Measurements from ENCODE around the gene OR8B3. TPM values are rescaled to one million over a fixed set of nuclear protein-coding genes. Genes with fewer than 3 reads are reported as not detected.

The OR8B3 gene
- total and polyA plus RNA-seq, 10 of the 15 experiments (the other 5 are each of a cell fraction or from before 2014, with no cell fraction given) = not detected

- CTCF ChIA-PET = interaction anchor here (0.7 kb wide), 1 partner anchor 778 kb away, joined by 3 read pairs; no protein-coding TSS in a partner anchor
- ATAC-seq (no peak), DNase-seq (ENCODE audit: low read depth, low spot score) (no peak), FAIRE-seq (no peak)
- Histone ChIP-seq H3K4me3 (no peak overlapping the region), H3K36me3 (ENCODE audit: control insufficient read depth in 2 of 2, insufficient read depth in 2 of 2, low read length in 1 of 2) (no peaks in the 10 kb centered on the region), H3K27me3 (replicated peaks in 1 of 2; ENCODE audit: control insufficient read depth in 2 of 2, insufficient read depth in 2 of 2, low read length in 1 of 2) (no peaks in the 10 kb centered on the region), H3K9ac (ENCODE audit: control insufficient read depth, insufficient read depth, low read length) (no peak overlapping the region), H3K79me2 (ENCODE audit: control insufficient read depth, insufficient read depth, low read length) (no peaks in the 10 kb centered on the region), H4K20me1 (ENCODE audit: control insufficient read depth, insufficient read depth) (no peaks in the 10 kb centered on the region), H3K9me3 (replicated peaks; ENCODE audit: control insufficient read depth, insufficient read depth, low read length) (no peaks in the 10 kb centered on the region), H3K27ac (ENCODE audit: control insufficient read depth, insufficient read depth) (no peak overlapping the region), H3K4me2 (ENCODE audit: control insufficient read depth, insufficient read depth) (no peak overlapping the region), H2AFZ (ENCODE audit: control insufficient read depth, low read depth, low read length) (no peak overlapping the region), H3K4me1 (ENCODE audit: control insufficient read depth, insufficient read depth, low read length) (no peaks in the 10 kb centered on the region)
- no TSS peak for BruUV-seq (replicated peaks)
- intact Hi-C loops (cut with micrococcal nuclease; ENCODE audit: unreplicated experiment) = no loop called here
- WGBS (ENCODE audit: insufficient coverage, insufficient replicate concordance, low lambda C conversion rate, missing lambda C conversion rate) = 45% methylated on average over 3 of the region's 3 CpGs
- RAD21 ChIA-PET (ENCODE audit: unreplicated experiment) = no interaction called here
- SMC1A ChIA-PET (ENCODE audit: uncharacterized antibody, unreplicated experiment) = interaction anchor here (0.6 kb wide), 1 partner anchor 22 kb away, joined by 3 read pairs; no protein-coding TSS in a partner anchor
- no peak for TF ChIP-seq RFX5 (IDR thresholded peaks at IDR 0.05; ENCODE audit: low read depth, low read length)
- no peak for TF ChIP-seq CREB1 (IDR thresholded peaks at IDR 0.05; ENCODE audit: low read depth)
- TF ChIP-seq EED (IDR thresholded peaks at IDR 0.05; ENCODE audit: low read depth) = no peak
- no peak for TF ChIP-seq NFXL1 (IDR thresholded peaks at IDR 0.05; ENCODE audit: borderline replicate concordance)
- no peak for TF ChIP-seq MAX (IDR thresholded peaks at IDR 0.05; ENCODE audit: low read depth, low read length)
- no peak for TF ChIP-seq MEF2A (IDR thresholded peaks at IDR 0.05; ENCODE audit: insufficient read depth, low read depth, low read length)
- POLR2A ChIA-PET = no interaction called here
- in situ Hi-C loops (cut with MboI) = no loop called here
Observed at GRCh38 chr11:124394408-124394807, 4.4 kb downstream of the OR8B3 start.

GRCh38 chr11:124384399-124384798, 14.4 kb downstream of the OR8B3 start, which contains the start of gene OR8B2:
TSS of gene OR8B2 (minus strand) at chr11:124384499. CDS start at chr11:124383343, 1,156 bp downstream.
- RAD21 ChIA-PET (ENCODE audit: unreplicated experiment) = no interaction called here
- TF ChIP-seq ASH2L (IDR thresholded peaks at IDR 0.05; ENCODE audit: borderline replicate concordance, low read depth) = no peak
- TF ChIP-seq BMI1 (IDR thresholded peaks at IDR 0.05; ENCODE audit: borderline replicate concordance) = no peak
- no peak for TF ChIP-seq ZZZ3 (IDR thresholded peaks at IDR 0.05; ENCODE audit: control insufficient read depth, insufficient read length, low read depth)
- TF ChIP-seq GATAD2B (conservative IDR thresholded peaks at IDR 0.05; ENCODE audit: low read depth) = no peak
- TF ChIP-seq ELK1 (IDR thresholded peaks at IDR 0.05; ENCODE audit: low read depth, low read length) = no peak
- TF ChIP-seq EZH2 (IDR thresholded peaks at IDR 0.05; ENCODE audit: borderline replicate concordance, control insufficient read depth, low read depth, low read length) = no peak
- TF ChIP-seq ATF3 (IDR thresholded peaks at IDR 0.05; ENCODE audit: borderline replicate concordance, extremely low read depth, low read depth, low read length) = no peak
- TF ChIP-seq TBL1XR1 (IDR thresholded peaks at IDR 0.05; ENCODE audit: low read depth, low read length) = no peak
- no peak for TF ChIP-seq MEF2B (IDR thresholded peaks at IDR 0.05; ENCODE audit: partially characterized antibody, poor library complexity, severe bottlenecking)
- TF ChIP-seq BCL11A (IDR thresholded peaks at IDR 0.05; ENCODE audit: low read depth, low read length) = no peak

More at GRCh38 chr11:124384399-124384798, 14.4 kb downstream of the OR8B3 start, which contains the start of gene OR8B2:
- ChIA-PET CTCF (no interaction called here), SMC1A (ENCODE audit: uncharacterized antibody, unreplicated experiment) (no interaction called here), POLR2A (no interaction called here)
- Histone ChIP-seq H3K36me3 (ENCODE audit: control insufficient read depth in 2 of 2, insufficient read depth in 2 of 2, low read length in 1 of 2) (no peaks in the 10 kb centered on the region), H2AFZ (ENCODE audit: control insufficient read depth, low read depth, low read length) (no peak within 1 kb of the TSS), H3K9me3 (replicated peaks; ENCODE audit: control insufficient read depth, insufficient read depth, low read length) (no peaks in the 10 kb centered on the region), H3K27ac (ENCODE audit: control insufficient read depth, insufficient read depth) (no peak within 1 kb of the TSS), H3K9ac (ENCODE audit: control insufficient read depth, insufficient read depth, low read length) (no peak within 1 kb of the TSS), H3K79me2 (ENCODE audit: control insufficient read depth, insufficient read depth, low read length) (no peaks in the 10 kb centered on the region), H3K27me3 (replicated peaks in 1 of 2; ENCODE audit: control insufficient read depth in 2 of 2, insufficient read depth in 2 of 2, low read length in 1 of 2) (no peaks in the 10 kb centered on the region), H4K20me1 (ENCODE audit: control insufficient read depth, insufficient read depth) (no peaks in the 10 kb centered on the region), H3K4me2 (ENCODE audit: control insufficient read depth, insufficient read depth) (no peak within 1 kb of the TSS), H3K4me3 (no peak within 1 kb of the TSS), H3K4me1 (ENCODE audit: control insufficient read depth, insufficient read depth, low read length) (no peaks in the 10 kb centered on the region)
- FAIRE-seq = no peak
- intact Hi-C loops (cut with micrococcal nuclease; ENCODE audit: unreplicated experiment) = no loop called here
- BruUV-seq (replicated peaks) = no TSS peak
- no peak for DNase-seq (ENCODE audit: low read depth, low spot score)
- ATAC-seq = no peak
- 13% methylated on average over 2 of the region's 2 CpGs for WGBS (ENCODE audit: insufficient coverage, insufficient replicate concordance, low lambda C conversion rate, missing lambda C conversion rate)
- in situ Hi-C loops (cut with MboI) = no loop called here

Measured in GM12878 (cell line).